Right ventricle myocardium inferior (tissue), 1 donor: ENCODE measurements around the gene ZNF425. TPM values are rescaled to one million over a fixed set of nuclear protein-coding genes. Genes with fewer than 3 reads are reported as not detected.
"Not testable (repeated sequence)": the region's sequence is repeated elsewhere in the genome, so short reads cannot be mapped to it uniquely, and the experiment has no call there.

Experiments used
- ATAC-seq: fragments of 200-7000 bp; cut with Tn5 transposase; one replicate; pipeline ENCODE4 v1.9.1; 2020; ENCODE audit warnings: mild to moderate bottlenecking, moderate library complexity
- DNase-seq: peaks from one replicate; pipeline ENCODE4 v3.0.0; 2021; ENCODE audit errors: missing footprints
- intact Hi-C: fragments of 100-400 bp; cut with DNase I; formaldehyde crosslinking; loops from one replicate; pipeline ENCODE4 v1.11.0; 2022
- total RNA-seq: library from RNA; stranded (reverse); fragmentation: NEBNext Ultra II Directional; extraction: Animal tissue kit (Norgen Biotek cat#: 25700); gene quantifications from one replicate; pipeline ENCODE4 v1.2.1, GENCODE V29; 2021
- donor health status: DM: no; HTN: yes; CAD: no; lungs with severe emphysema.

The ZNF425 gene
- total RNA-seq, 1 donor from 2014 or later = 0.60 TPM

DNA sequence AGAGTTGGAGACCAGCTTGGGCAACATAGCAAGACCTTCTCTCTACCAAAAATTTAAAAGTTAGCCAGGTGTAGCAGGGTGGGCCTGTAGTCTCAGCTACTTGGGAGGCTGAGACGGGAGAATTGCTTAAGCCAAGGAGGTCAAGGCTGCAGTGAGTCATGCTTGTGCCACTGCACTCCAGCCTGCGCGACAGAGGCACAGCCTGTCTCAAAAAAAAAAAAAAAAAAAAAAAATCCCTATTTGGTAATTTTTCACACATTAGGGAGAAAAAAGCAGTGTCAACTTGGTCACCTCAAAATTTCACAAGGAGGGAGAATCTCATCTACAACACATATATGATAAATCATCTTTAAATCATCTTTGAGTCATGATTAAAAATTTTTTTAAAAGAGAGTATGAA is 14.7 kb upstream of the ZNF425 start:
- ATAC-seq = no peak
- intact Hi-C loops = no loop called here

DNA sequence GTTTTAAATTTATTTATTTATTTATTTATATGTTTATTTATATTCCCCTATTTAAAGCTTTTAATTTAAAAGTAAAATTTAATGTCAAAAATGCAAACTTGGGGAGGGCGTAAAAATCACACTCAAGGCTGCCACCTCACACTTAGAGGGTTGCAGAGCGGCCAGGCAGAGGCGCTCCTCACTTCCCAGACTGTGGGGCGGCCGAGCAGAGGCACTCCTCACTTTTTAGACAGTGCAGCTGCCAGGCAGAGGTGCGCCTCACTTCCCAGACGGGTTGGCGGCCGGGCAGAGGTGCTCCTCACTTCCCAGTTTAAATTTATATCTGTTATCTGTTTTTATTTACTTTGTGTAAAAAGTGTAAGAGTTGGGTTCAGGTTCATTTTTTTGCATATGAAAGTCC is 10.0 kb upstream of the ZNF425 start:
- no peak for DNase-seq
- intact Hi-C loops = no loop called here
- no peak for ATAC-seq

More for the DNA sequence above, 14.7 kb upstream of the ZNF425 start:
- no peak for DNase-seq

DNA sequence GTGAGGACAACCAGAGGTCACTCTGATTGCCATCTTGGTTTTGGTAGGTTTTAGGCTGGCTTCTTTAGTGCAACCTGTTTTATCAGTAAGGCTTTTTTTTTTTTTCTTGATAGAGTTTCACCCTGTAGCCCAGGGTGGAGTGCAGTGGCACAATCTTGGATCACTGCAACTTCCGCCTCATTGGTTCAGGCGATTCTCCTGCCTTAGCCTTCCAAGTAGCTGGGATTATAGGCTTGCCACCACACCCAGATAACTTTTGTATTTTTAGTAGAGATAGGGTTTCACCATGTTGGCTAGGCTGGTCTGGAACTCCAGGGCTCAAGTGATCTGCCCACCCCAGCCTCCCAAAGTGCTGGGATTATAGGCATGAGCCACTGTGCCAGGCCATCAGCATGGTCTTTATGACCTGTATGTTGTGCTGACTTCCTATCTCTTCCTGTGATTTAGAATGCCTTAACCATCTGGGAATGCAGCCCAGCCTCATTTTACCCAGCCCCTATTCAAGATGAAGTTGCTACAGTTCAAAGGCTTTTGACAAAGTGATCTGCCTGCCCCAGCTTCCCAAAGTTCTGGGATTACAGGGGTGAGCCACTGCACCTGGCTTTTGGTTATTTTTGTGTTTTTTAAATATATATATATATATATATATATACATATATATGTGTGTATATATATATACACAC is 7.0 kb upstream of the ZNF425 start:
- intact Hi-C loops = no loop called here
- no peak for DNase-seq
- no peak for ATAC-seq

DNA sequence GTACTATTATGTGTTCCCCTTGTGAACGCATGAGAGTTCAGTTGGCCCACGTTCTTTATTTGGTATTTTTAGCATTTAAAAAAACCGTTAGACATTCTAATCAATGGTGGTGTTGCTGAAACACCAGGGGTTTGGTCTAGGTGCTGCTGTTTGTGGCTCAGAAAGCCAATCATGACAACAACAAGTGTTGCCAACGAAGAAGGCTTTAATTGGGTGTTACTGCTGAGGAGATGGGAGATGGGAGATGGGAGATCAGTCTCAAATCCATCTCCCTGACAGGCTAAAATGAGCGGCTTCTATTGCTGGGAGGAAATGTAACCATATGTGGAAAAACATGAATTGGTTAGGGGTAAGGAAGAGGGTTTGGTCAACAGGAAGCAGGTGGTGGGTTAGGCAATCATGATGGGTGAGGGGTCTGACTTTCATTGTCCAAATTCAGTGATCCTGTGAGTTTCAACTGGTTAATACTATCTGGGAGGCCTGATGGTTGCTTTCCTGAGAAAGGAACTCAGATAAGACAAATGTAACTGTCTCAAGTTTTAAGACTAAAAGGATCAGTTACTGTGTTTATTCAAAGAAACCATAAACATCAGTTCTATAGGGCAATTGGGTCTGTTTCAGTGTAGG is 4.6 kb upstream of the ZNF425 start:
- intact Hi-C loops = no loop called here

DNA sequence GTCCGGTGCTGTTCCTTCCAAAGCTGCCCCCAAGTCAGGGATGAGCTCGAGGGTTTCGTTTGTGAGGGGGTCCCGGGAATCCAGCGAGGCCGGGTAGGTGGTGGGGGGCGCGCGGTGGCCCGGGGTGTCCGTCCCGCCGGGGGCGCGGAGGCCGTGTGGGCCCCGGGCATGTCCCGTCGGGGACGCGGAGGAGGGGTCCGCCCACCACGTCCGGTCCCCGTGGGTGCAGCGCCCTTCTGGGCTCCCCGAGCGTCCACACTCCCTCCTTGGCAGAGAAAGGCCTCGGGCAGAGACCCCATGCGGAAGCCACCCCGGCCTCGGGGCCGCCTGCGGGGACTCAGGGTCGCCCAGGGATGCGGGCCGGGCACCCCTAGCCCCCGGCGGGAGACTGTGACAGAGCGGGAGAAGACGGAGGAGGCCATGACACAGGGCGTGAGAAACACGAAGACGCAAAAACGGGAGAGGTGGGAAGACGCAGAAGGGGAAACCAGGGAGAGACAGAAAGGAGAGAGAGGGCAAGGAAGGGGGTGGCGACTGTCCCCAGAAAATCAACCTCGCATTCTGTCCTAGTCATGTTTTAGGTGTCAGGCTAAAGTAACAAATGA is 640 bp upstream of the ZNF425 start:
- intact Hi-C loops = loop anchor here (1.0 to 2.0 kb wide), 3 partner anchors 21 to 98 kb away; partner anchors contain the start of genes PDIA4, ZNF398 and ZNF786
- peak; percentile 79 for DNase-seq
- peak; percentile 59 for ATAC-seq

More for the DNA sequence above, 4.6 kb upstream of the ZNF425 start:
- DNase-seq = no peak
- no peak for ATAC-seq

DNA sequence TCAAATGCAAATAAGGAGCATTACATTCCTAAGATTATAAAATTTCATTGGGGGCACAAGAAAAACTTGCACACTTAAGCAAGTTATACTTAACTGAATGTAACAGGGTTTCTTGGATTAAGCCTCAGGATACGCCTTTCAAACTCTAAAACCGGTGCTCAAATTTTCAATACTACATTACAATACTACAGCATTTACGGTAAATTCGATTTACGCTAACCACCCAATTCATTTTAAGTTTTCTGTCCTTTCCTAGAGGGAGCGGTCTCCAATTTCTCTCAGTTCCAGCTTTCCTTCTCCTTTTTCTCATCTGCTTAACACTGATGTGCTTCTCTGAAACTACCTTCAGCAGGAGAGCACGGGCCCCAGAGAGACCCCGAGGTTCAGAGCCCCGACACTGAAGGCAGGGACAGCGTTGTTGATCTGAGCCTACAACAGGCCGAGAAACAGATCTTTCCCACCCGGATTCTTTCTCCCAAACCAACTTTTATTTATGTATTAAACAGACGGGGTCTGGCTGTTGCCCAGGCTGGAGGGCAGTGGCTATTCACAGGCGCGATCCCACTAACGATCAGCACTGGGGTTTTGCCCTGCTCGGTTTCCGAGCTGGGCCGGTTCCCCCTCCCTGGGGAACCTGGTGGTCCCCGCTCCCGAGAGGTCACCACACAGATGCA is 798 bp downstream of the ZNF425 start:
- intact Hi-C loops = no loop called here
- DNase-seq = no peak

DNA sequence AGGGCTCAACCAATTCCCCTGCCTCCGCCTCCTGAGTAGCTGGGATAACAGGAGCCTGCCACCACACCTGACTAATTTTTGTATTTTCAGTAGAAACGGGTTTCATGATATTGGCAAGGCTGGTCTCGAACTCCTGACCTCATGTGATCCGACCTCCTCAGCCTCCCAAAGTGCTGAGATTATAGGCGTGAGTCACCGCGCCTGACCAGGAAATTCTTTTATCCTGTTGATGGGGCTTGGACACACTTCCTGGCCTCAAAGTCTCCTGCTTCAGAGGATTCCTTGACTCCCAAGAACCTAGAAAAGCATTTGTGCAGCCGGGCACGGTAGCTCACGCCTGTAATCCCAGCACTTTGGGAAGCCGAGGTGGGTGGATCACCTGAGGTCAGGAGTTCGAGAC is 16.2 kb downstream of the ZNF425 start:
- ATAC-seq (no peak), DNase-seq (no peak)
- intact Hi-C loops = no loop called here

More for the DNA sequence above, 798 bp downstream of the ZNF425 start:
- no peak for ATAC-seq

DNA sequence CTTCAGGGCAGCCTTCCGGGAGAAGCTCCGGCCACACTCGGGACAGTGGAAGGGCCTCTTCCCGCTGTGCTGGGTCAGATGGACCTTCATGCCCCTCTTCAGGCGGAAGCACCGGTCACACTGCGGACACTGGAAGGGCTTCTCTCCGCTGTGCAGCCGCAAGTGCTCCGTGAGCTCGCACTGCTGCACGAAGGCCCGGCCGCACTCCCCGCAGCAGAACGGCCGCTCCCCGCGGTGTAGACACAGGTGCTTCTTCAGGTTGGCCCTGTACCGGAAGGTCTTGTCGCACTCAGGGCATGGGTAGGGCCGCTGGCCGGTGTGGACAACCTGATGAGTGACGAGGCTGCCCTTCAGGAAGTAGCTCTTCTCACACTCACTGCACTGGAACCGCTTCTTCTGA is 21.4 kb downstream of the ZNF425 start:
- no peak for ATAC-seq
- intact Hi-C loops = no loop called here

DNA sequence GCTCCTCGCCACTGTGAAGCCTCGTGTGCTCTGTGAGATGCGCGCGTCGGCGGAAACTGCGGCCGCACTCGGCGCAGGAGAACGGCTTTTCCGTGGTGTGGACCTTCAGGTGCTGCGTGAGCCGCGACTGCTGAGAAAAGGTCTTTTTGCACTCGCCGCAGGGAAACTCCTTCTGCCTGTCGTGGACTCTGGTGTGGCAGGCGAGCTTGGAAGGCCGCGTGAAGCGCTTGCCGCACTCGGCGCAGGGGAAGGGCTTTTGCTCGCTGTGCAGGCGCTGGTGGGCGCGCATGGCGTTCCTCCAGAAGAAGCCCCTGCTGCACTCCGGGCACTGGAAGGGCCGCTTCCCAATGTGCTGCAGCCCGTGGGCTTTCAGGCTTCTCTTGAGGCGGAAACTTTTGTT is 21.9 kb downstream of the ZNF425 start:
- intact Hi-C loops = no loop called here
- DNase-seq = no peak
- ATAC-seq = no peak

More for the DNA sequence above, 21.4 kb downstream of the ZNF425 start:
- peak; percentile 73 for DNase-seq

DNA sequence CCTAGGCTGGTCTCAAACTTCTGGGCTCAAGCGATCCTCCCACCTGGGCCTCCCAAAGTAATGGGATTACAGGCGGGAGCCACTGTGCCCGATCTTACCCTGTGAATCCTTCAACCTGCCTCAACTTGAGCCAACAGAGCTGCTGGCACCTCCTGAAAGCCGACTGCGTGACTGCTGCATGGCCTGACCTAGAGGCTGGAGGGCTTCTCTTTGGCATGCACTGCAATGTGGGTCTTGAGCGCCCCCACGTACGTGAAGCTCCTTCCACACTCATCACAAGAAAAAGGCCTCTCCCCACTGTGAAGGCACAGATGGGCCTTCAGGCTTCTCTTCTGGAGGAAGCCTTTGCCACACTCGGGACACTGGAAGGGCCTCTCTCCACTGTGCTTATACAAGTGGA is 22.7 kb downstream of the ZNF425 start:
- DNase-seq (no peak), ATAC-seq (no peak)
- intact Hi-C loops = no loop called here

DNA sequence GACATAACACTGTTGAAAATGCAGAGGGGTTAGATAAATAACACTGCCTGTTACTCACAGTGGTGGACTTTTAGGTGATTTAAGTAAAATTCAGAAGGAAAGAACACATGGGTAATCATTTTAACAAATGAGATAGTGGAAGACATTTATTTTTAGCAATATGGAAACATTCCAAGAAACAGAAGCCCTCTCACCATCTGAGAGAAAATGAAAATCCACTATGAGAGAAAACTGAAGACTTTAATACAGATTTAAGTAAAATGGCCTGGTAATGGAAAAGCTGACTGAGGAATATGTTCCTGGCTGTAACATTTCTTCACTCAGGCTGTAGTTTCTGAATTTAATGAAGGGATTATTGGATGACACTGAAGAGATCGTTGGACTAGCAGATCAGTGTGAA is 23.5 kb downstream of the ZNF425 start:
- ATAC-seq (no peak), DNase-seq (no peak)
- intact Hi-C loops = no loop called here

DNA sequence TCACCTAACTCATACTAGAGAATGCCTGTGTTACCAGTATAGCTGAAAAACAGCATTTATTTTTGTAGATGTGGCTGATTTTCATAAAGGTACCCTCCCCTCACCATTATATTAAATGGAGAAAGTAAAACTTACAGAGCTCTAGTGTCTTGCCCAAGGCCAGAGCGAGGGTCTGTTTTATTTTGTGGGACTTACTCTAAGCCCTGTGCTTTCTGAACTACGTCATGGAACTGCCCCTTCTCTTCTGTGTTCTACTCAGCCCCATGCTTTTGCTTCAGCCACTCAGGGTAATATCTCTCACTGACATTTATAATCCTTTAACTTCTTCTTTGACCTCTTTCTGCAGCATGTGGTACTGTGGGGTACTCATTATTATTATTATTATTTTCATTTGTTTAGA is 25.3 kb downstream of the ZNF425 start:
- intact Hi-C loops = no loop called here

DNA sequence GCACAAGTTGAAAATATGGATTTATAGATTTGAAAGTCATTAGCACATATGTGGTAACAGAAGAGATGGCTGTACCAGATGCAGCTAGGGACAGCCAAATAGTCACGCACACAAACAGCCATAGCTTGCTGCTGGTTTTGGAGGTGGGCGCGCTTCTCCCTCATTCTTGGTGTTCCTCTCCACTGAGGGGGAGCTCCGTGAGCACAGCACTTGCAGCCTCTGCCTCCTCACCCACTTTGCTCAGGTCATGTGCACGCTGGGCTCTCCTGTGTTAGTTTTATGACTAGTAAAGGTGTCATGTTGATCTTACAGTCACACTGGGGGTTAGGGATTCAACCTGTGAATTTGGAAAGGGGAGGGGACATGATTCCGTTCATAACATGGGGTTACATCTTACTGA is 27.1 kb downstream of the ZNF425 start:
- DNase-seq (no peak), ATAC-seq (no peak)
- intact Hi-C loops = no loop called here

More for the DNA sequence above, 25.3 kb downstream of the ZNF425 start:
- no peak for ATAC-seq
- DNase-seq = no peak

DNA sequence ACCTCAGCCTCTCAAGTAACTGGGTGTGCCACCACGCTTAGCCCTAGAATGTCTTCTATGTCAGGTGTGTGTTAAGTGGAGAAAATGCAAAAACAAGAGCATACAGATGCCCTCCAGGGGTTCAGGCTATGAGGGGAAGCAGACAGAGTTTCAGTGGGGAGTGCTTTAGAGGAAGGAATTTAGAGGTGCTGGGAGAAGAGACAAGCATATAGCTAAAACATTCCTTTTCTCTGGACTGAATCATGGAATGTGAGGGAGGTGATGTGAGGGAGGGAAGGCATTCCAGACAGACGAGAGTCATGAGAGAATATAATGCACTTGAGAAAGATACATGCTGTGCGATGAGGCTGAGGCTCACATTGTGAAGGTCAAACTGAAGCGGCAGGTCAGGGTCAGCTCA is 29.0 kb downstream of the ZNF425 start:
- intact Hi-C loops = no loop called here
- ATAC-seq (no peak), DNase-seq (no peak)

DNA sequence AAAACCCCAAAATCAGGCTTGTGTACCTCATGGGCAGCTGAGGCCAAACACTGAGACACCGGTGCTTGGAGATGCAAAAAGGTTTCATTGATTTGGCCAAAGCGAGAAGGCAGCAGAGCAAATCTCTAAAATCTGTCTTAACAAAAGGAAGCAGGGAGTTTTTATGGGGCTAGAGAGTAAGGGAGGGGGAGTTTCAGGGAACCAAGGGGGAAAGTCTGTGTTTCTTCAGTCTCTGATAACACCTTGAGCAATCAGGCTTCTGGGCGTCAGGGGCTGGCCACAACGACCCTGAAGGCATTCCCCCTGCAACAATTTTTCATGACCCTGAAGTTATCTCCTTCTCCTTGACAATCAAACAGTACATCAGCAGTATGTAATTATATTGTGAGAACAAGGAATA is 32.9 kb downstream of the ZNF425 start:
- intact Hi-C loops = no loop called here
- ATAC-seq (no peak), DNase-seq (no peak)

DNA sequence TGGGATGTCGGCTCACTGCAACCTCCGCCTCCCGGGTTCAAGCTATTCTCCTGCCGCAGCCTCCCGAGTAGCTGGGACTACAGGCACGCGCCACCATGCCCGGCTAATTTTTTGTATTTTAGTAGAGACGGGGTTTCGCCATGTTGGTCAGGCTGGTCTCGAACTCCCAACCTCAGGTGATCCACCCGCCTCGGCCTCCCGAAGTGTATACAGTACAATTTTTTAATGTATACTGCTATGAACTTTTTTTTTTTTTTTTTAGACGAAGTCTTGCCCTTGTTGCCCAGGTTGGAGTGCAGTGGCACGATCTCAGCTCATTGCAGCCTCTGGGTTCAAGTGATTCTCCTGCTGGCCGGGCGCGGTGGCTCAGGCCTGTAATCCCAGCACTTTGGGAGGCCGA is 33.9 kb downstream of the ZNF425 start:
- DNase-seq, intact Hi-C loops, ATAC-seq: not testable (repeated sequence)

DNA sequence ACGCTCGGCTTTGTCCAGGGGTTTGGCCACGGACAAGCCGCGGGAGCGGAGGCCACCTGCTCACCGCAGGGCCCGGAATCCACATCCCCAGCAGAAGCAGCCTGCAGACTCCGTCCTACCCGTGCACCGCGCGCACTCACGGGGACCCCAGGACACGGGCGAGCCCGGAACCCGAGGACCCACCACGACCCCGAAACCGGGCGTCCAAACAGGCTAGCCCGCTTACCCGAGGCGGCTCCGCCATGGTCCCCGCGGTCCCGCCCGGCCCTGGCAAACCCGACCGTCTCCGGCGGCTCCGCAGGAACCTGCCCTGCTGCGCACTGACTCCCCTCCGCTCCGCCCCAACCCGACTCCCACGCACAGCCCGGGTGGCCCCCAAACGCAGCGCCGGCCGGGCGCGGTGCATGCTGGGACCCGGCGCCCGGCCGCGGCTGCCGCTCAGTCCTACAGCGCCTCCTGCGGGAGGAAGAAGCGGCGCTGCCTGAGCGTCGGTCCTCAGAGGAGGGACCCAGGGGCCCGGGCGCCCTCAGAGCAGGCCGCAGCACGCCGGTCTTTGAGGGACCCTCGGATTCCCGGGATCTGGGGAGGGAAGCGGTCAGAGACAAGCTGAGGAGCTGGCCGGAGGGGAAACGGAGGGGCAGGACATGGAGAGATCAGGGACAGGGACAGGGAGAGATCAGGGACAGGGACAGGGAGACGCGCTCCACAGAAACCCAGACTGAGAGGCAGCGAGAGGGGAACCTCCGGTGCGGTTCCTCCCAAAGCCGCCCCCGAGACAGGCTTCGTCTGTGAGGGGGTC is 35.5 kb downstream of the ZNF425 start, which contains the start of gene ZNF786:
Gene ZNF786 (minus strand): TSS at position 322 of the 799 bp plus-strand sequence. CDS start 78 bp downstream, at position 244.
- ATAC-seq = peak; percentile 97

DNA sequence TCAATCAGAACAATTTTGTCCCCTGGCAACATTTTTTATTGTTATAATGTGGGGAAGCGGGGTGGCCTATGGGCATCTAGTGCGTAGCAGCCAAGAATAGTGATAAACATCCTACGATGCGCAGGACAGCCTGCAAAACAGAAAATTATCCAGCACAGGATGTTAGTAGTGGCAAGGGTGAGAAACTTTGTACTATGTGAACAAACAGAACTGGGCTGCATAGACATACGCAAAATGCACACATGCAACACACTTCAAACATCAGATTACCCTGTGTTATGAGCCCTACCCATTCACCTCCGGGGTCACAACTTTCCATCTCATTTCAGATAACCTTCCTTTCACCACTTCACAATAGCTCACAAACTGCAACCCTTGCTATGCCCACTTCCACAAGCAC is 38.7 kb downstream of the ZNF425 start:
- DNase-seq (no peak), ATAC-seq (no peak)
- intact Hi-C loops = no loop called here

More for the DNA sequence above, 35.5 kb downstream of the ZNF425 start, which contains the start of gene ZNF786:
- DNase-seq = peak; percentile 93
- intact Hi-C loops = loop anchor here (1.0 to 2.0 kb wide), 3 partner anchors 36 to 84 kb away; partner anchors contain the start of genes PDIA4 and ZNF425
